ENCODE data around the gene PSMB11.
"Not testable (repeated sequence)": the region's sequence is repeated elsewhere in the genome, so short reads cannot be mapped to it uniquely, and the experiment has no call there.

Gene PSMB11

GRCh38 chr14:23013054-23013748 lies 28.8 kb upstream of the PSMB11 start:
- Histone ChIP-seq H3K4me3 (IDR thresholded peaks at IDR 0.05; ENCODE audit: insufficient read depth, low read depth, low read length) (no peak overlapping the region), H3K4me2 (no peak overlapping the region), H3K36me3 (ENCODE audit: insufficient read depth) (no peaks in the 10 kb centered on the region), H2AFZ (ENCODE audit: low read depth) (no peak overlapping the region), H4K20me1 (ENCODE audit: insufficient read depth) (no peaks in the 10 kb centered on the region), H3K27ac (no peak overlapping the region), H3K79me2 (ENCODE audit: insufficient read depth, low read depth) (no peaks in the 10 kb centered on the region), H3K9ac (no peak overlapping the region), H3K27me3 (ENCODE audit: insufficient read depth, low read depth) (no peaks in the 10 kb centered on the region), H3K4me1 (ENCODE audit: low read depth, poor library complexity, severe bottlenecking) (peaks cover 12% of the 10 kb centered on the region)
- TF ChIP-seq CTCF (conservative IDR thresholded peaks at IDR 0.05; ENCODE audit: low read depth, low read length): no peak

- not testable (repeated sequence) for H3K36me3 ChIP-seq (ENCODE audit: insufficient read depth); H3K4me2 ChIP-seq; H3K9ac ChIP-seq; H3K27ac ChIP-seq; H3K27me3 ChIP-seq (ENCODE audit: insufficient read depth, low read depth); H3K79me2 ChIP-seq (ENCODE audit: insufficient read depth, low read depth); H4K20me1 ChIP-seq (ENCODE audit: insufficient read depth); H3K4me1 ChIP-seq (ENCODE audit: low read depth, poor library complexity, severe bottlenecking); H3K4me3 ChIP-seq (IDR thresholded peaks at IDR 0.05; ENCODE audit: insufficient read depth, low read depth, low read length); H2AFZ ChIP-seq (ENCODE audit: low read depth)
These were observed 28.3 kb upstream of the PSMB11 start for GRCh38 chr14:23013749-23014054.

GRCh38 chr14:23015618-23016017 lies 26.4 kb upstream of the PSMB11 start:
- no peaks in the 10 kb centered on the region for H3K27me3 ChIP-seq (ENCODE audit: insufficient read depth, low read depth)
- no peak overlapping the region for H3K4me2 ChIP-seq
- H3K79me2 ChIP-seq (ENCODE audit: insufficient read depth, low read depth): no peaks in the 10 kb centered on the region
- H3K36me3 ChIP-seq (ENCODE audit: insufficient read depth): no peaks in the 10 kb centered on the region
- H3K9ac ChIP-seq: no peak overlapping the region
- H3K4me1 ChIP-seq (ENCODE audit: low read depth, poor library complexity, severe bottlenecking): no peaks in the 10 kb centered on the region
- no peak overlapping the region for H3K27ac ChIP-seq
- no peak overlapping the region for H2AFZ ChIP-seq (ENCODE audit: low read depth)
- no peak overlapping the region for H3K4me3 ChIP-seq (IDR thresholded peaks at IDR 0.05; ENCODE audit: insufficient read depth, low read depth, low read length)
- no peaks in the 10 kb centered on the region for H4K20me1 ChIP-seq (ENCODE audit: insufficient read depth)
- no peak for TF ChIP-seq CTCF (conservative IDR thresholded peaks at IDR 0.05; ENCODE audit: low read depth, low read length)

- H3K9ac ChIP-seq: no peak overlapping the region
- no peaks in the 10 kb centered on the region for H3K79me2 ChIP-seq (ENCODE audit: insufficient read depth, low read depth)
- no peak overlapping the region for H3K4me2 ChIP-seq
- no peak overlapping the region for H3K27ac ChIP-seq
- H3K4me3 ChIP-seq (IDR thresholded peaks at IDR 0.05; ENCODE audit: insufficient read depth, low read depth, low read length): no peak overlapping the region
- no peaks in the 10 kb centered on the region for H4K20me1 ChIP-seq (ENCODE audit: insufficient read depth)
- H2AFZ ChIP-seq (ENCODE audit: low read depth): no peak overlapping the region
- no peaks in the 10 kb centered on the region for H3K4me1 ChIP-seq (ENCODE audit: low read depth, poor library complexity, severe bottlenecking)
- no peak for TF ChIP-seq CTCF (conservative IDR thresholded peaks at IDR 0.05; ENCODE audit: low read depth, low read length)
- H3K36me3 ChIP-seq (ENCODE audit: insufficient read depth): no peaks in the 10 kb centered on the region
- H3K27me3 ChIP-seq (ENCODE audit: insufficient read depth, low read depth): no peaks in the 10 kb centered on the region
These were observed 24.9 kb upstream of the PSMB11 start for GRCh38 chr14:23017091-23017490.

GRCh38 chr14:23018107-23018506 lies 23.9 kb upstream of the PSMB11 start:
- H3K27ac ChIP-seq: no peak overlapping the region
- no peak overlapping the region for H3K9ac ChIP-seq
- H3K4me1 ChIP-seq (ENCODE audit: low read depth, poor library complexity, severe bottlenecking): no peaks in the 10 kb centered on the region
- no peak overlapping the region for H3K4me3 ChIP-seq (IDR thresholded peaks at IDR 0.05; ENCODE audit: insufficient read depth, low read depth, low read length)
- H3K4me2 ChIP-seq: no peak overlapping the region
- no peak overlapping the region for H2AFZ ChIP-seq (ENCODE audit: low read depth)
- no peaks in the 10 kb centered on the region for H3K79me2 ChIP-seq (ENCODE audit: insufficient read depth, low read depth)
- no peaks in the 10 kb centered on the region for H3K27me3 ChIP-seq (ENCODE audit: insufficient read depth, low read depth)
- no peaks in the 10 kb centered on the region for H4K20me1 ChIP-seq (ENCODE audit: insufficient read depth)
- no peak for TF ChIP-seq CTCF (conservative IDR thresholded peaks at IDR 0.05; ENCODE audit: low read depth, low read length)
- no peaks in the 10 kb centered on the region for H3K36me3 ChIP-seq (ENCODE audit: insufficient read depth)
